ENCODE measurements around the gene OGG1.

OGG1 gene

DNA sequence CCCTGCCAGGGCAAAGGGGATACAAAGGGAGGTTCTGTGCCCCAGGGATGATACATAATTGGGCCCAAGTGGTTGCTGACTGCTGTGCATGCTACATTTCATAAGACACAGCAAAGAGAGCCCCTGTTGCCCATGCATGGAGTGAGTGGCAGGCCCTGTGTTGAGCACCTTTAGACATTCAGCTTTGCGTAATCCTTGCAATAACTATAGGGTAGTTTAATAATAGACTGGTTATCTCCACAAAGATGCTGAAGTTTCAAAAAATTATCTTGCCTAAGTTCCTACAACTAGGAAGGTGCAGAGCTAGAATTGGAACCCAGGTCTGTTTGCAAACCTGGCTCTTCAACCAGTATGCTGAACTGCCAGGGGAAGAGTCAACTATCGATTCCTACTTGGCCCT lies 1.7 kb upstream of the OGG1 start:
- no peak overlapping the region for H3K27ac ChIP-seq (ENCODE audit: extremely low read depth, low read depth, low read length)
- POLR2A ChIA-PET, result interaction anchor here (2.5 to 2.7 kb wide), 2 partner anchors 16 to 45 kb away, joined by 16 to 47 read pairs; partner anchors contain the start of genes ARPC4, BRPF1 and TADA3
- no peaks in the 10 kb centered on the region for H3K9me3 ChIP-seq (ENCODE audit: control insufficient read depth, insufficient read depth, low read depth, low read length)
- 0 out of 2 replicates have a peak, but pooled peaks cover 2% of the 10 kb centered on the region for H3K4me1 ChIP-seq (ENCODE audit: control insufficient read depth, insufficient read depth, low read length)
- peaks cover 0 to 84% of the 10 kb centered on the region in 2 experiments; a peak in 2 of 3 replicates for H3K36me3 ChIP-seq (ENCODE audit: control insufficient read depth in 2 of 2, insufficient read depth in 1 of 2, low read length in 2 of 2)
- no peak overlapping the region for H3K4me3 ChIP-seq (ENCODE audit: low read depth, low read length)
- no peak for TF ChIP-seq ZNF121 (tag by site-specific recombination; IDR thresholded peaks at IDR 0.05)
- TF ChIP-seq ZNF394 (tag by site-specific recombination; IDR thresholded peaks at IDR 0.05; ENCODE audit: borderline replicate concordance), result no peak
- no peak for TF ChIP-seq ZFP3 (tag by site-specific recombination; IDR thresholded peaks at IDR 0.05; ENCODE audit: low read depth)
- TF ChIP-seq ZNF2 (tag by site-specific recombination; IDR thresholded peaks at IDR 0.05), result no peak
- CTCF ChIA-PET, result no interaction called here

DNA sequence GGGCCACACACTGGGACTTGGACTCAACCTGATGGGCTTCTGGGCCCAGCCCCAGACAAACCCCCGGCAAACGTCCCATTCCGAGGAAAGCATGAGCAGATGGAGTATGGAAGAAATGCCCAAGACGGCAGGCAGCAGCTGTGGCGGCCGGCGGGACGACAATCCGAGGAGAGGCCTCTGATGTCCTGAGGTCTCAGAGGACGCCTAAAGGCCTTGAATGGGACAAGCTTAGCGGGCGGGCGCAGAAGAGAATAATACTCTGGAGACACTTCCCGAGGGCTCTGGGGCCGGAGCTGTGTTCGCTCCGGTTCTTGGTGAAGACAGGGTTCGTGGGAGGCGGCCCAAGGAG lies 482 bp upstream of the OGG1 start:
- H3K4me3 ChIP-seq (ENCODE audit: low read depth, low read length), result peak overlapping the region; percentile 59
- H3K36me3 ChIP-seq (ENCODE audit: control insufficient read depth in 2 of 2, insufficient read depth in 1 of 2, low read length in 2 of 2), result peaks cover 0 to 74% of the 10 kb centered on the region in 2 experiments; a peak in 2 of 3 replicates
- 0 out of 2 replicates have a peak, but pooled peaks cover 2% of the 10 kb centered on the region for H3K4me1 ChIP-seq (ENCODE audit: control insufficient read depth, insufficient read depth, low read length)
- ChIA-PET CTCF (interaction anchor here (1.1 to 2.2 kb wide), 4 partner anchors 19 to 246 kb away, joined by 3 to 7 read pairs (median 4); no protein-coding TSS in a partner anchor), POLR2A (interaction anchor here (0.8 to 2.7 kb wide), 12 partner anchors 10 to 353 kb away, joined by 3 to 47 read pairs (median 8); partner anchors contain the start of genes ARPC4, BRPF1, CAMK1 and MTMR14)
- H3K9me3 ChIP-seq (ENCODE audit: control insufficient read depth, insufficient read depth, low read depth, low read length), result no peaks in the 10 kb centered on the region
- TF ChIP-seq ZBTB48 (tag by site-specific recombination; IDR thresholded peaks at IDR 0.05) (0 out of 2 replicates have a peak, but pooled peaks have one; percentile 20), SP7 (tag by site-specific recombination; IDR thresholded peaks at IDR 0.05) (no peak), REPIN1 (tag by site-specific recombination; IDR thresholded peaks at IDR 0.05; ENCODE audit: low read depth) (0 out of 2 replicates have a peak, but pooled peaks have one; percentile 49), ZNF324 (tag by site-specific recombination; IDR thresholded peaks at IDR 0.05) (0 out of 2 replicates have a peak, but pooled peaks have one; percentile 14), ZNF837 (tag by site-specific recombination; IDR thresholded peaks at IDR 0.05) (no peak)
- peak overlapping the region; percentile 66 for H3K27ac ChIP-seq (ENCODE audit: extremely low read depth, low read depth, low read length)

GRCh38 chr3:9750556-9751411 lies 1.0 kb downstream of the OGG1 start:
- H3K9me3 ChIP-seq (ENCODE audit: control insufficient read depth, insufficient read depth, low read depth, low read length), result no peaks in the 10 kb centered on the region
- H3K36me3 ChIP-seq (ENCODE audit: control insufficient read depth in 2 of 2, insufficient read depth in 1 of 2, low read length in 2 of 2), result peaks cover 0 to 68% of the 10 kb centered on the region in 2 experiments; a peak in 2 of 3 replicates
- POLR2A ChIA-PET, result interaction anchor here (1.8 to 2.7 kb wide), 7 partner anchors 9 to 101 kb away, joined by 6 to 47 read pairs (median 12); partner anchors contain the start of genes ARPC4, BRPF1, CAMK1 and MTMR14
- H3K4me3 ChIP-seq (ENCODE audit: low read depth, low read length), result peak overlapping the region; percentile 70
- H3K4me1 ChIP-seq (ENCODE audit: control insufficient read depth, insufficient read depth, low read length), result 0 out of 2 replicates have a peak, but pooled peaks cover 2% of the 10 kb centered on the region
- TF ChIP-seq REPIN1 (tag by site-specific recombination; IDR thresholded peaks at IDR 0.05; ENCODE audit: low read depth) (no peak), ZNF521 (tag by site-specific recombination; IDR thresholded peaks at IDR 0.05) (no peak), GLIS2 (tag by site-specific recombination; IDR thresholded peaks at IDR 0.05) (0 out of 2 replicates have a peak, but pooled peaks have one; percentile 13)
- peak overlapping the region; percentile 66; the same call in 1 of the 2 replicates for H3K27ac ChIP-seq (ENCODE audit: extremely low read depth, low read depth, low read length)
- CTCF ChIA-PET, result interaction anchor here (1.2 to 2.2 kb wide), 2 partner anchors 35 kb away, joined by 5 to 7 read pairs; no protein-coding TSS in a partner anchor

DNA sequence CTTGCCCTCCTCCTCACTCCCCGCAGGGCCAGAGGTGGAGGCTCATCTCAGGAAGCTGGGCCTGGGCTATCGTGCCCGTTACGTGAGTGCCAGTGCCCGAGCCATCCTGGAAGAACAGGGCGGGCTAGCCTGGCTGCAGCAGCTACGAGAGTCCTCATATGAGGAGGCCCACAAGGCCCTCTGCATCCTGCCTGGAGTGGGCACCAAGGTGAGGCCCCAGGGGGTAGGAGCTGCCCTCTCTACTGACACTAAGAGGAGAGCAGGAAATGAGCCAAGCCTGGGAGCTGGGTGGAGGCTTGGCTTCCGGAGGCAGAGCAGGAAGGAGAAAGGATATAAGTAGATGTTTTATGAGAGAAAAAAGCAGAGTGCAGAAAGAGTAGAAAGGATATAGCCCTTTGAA lies 4.9 kb downstream of the OGG1 start:
- Histone ChIP-seq H3K9me3 (ENCODE audit: control insufficient read depth, insufficient read depth, low read depth, low read length) (no peaks in the 10 kb centered on the region), H3K4me3 (ENCODE audit: low read depth, low read length) (no peak overlapping the region), H3K36me3 (ENCODE audit: control insufficient read depth in 2 of 2, insufficient read depth in 1 of 2, low read length in 2 of 2) (peaks cover 7 to 72% of the 10 kb centered on the region in 2 experiments; a peak in 2 of 3 replicates), H3K4me1 (ENCODE audit: control insufficient read depth, insufficient read depth, low read length) (0 out of 2 replicates have a peak, but pooled peaks cover 2% of the 10 kb centered on the region), H3K27ac (ENCODE audit: extremely low read depth, low read depth, low read length) (peak overlapping the region; percentile 47; the same call in 1 of the 2 replicates)
- POLR2A ChIA-PET, result interaction anchor here (1.6 kb wide), 1 partner anchor 17 kb away, joined by 3 read pairs; no protein-coding TSS in a partner anchor
- CTCF ChIA-PET, result interaction anchor here (0.6 to 0.7 kb wide), 3 partner anchors 14 to 192 kb away, joined by 3 to 6 read pairs (median 3); no protein-coding TSS in a partner anchor
- no peak for TF ChIP-seq REPIN1 (tag by site-specific recombination; IDR thresholded peaks at IDR 0.05; ENCODE audit: low read depth)
- TF ChIP-seq ZNF292 (tag by site-specific recombination; IDR thresholded peaks at IDR 0.05; ENCODE audit: borderline replicate concordance, low read depth), result no peak
- TF ChIP-seq PRDM1 (tag by site-specific recombination; IDR thresholded peaks at IDR 0.05), result 0 out of 2 replicates have a peak, but pooled peaks have one; percentile 21
- TF ChIP-seq ZBTB17 (tag by site-specific recombination; IDR thresholded peaks at IDR 0.05), result peak; percentile 75
- no peak for TF ChIP-seq ZNF76 (tag by site-specific recombination; IDR thresholded peaks at IDR 0.05; ENCODE audit: borderline replicate concordance, low read depth)
- TF ChIP-seq ZNF174 (tag by site-specific recombination; IDR thresholded peaks at IDR 0.05), result no peak
- no peak for TF ChIP-seq ZNF830 (tag by site-specific recombination; IDR thresholded peaks at IDR 0.05; ENCODE audit: low read depth)
- TF ChIP-seq ZNF768 (tag by site-specific recombination; IDR thresholded peaks at IDR 0.05), result no peak
- no peak for TF ChIP-seq TRIM28 (IDR thresholded peaks at IDR 0.05; ENCODE audit: borderline replicate concordance, low read length)
- no peak for TF ChIP-seq SETDB1 (IDR thresholded peaks at IDR 0.05; ENCODE audit: insufficient read length, low read length)
- TF ChIP-seq ZNF24 (tag by site-specific recombination; IDR thresholded peaks at IDR 0.05), result no peak
- no peak for TF ChIP-seq ZNF266 (tag by site-specific recombination; IDR thresholded peaks at IDR 0.05; ENCODE audit: low read depth)
- TF ChIP-seq ZBTB1 (tag by site-specific recombination; IDR thresholded peaks at IDR 0.05), result no peak
- TF ChIP-seq ZNF184 (tag by site-specific recombination; IDR thresholded peaks at IDR 0.05), result no peak

Measured in HEK293 (cell line).